ENCODE data around the gene SLC9A4.
"Not testable (repeated sequence)": the region's sequence is repeated elsewhere in the genome, so short reads cannot be mapped to it uniquely, and the experiment has no call there.

Gene SLC9A4

DNA sequence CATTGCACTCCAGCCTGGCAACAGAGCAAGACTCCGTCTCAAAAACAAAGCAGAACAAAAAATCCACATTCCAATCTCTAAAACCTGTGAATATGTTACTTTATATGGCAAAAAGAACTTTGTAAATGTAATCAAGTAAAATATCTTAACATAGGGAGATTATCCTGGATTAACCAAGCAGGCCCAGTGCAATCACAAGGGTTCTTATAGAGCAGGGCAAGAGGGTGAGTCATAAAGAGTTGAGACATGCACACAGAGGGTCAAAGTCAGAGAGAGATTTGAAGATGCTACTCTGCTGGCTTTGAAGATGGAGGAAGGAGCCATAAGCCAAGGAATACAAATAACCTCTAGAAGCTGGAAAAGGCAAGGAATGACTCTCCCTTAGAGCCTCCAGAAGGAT lies 85.4 kb downstream of the SLC9A4 start:
- H3K79me2 ChIP-seq (ENCODE audit: control insufficient read depth, low read length): no peaks in the 10 kb centered on the region
- no peaks in the 10 kb centered on the region for H3K27me3 ChIP-seq (ENCODE audit: control insufficient read depth, low read length)
- TF ChIP-seq CTCF (IDR thresholded peaks at IDR 0.05; ENCODE audit: low read depth, low read length, poor library complexity, severe bottlenecking) (no peak), EZH2phosphoT487 (IDR thresholded peaks at IDR 0.05; ENCODE audit: borderline replicate concordance, low read length) (no peak)
- H3K4me1 ChIP-seq (ENCODE audit: control insufficient read depth, low read length): no peaks in the 10 kb centered on the region
- no peaks in the 10 kb centered on the region for H4K20me1 ChIP-seq (ENCODE audit: control insufficient read depth, insufficient read depth, low read depth, low read length)
- no peak overlapping the region for H3K4me2 ChIP-seq (ENCODE audit: low read length)
- H3K27ac ChIP-seq (ENCODE audit: low read depth, low read length): no peak overlapping the region
- no peaks in the 10 kb centered on the region for H3K9me3 ChIP-seq (ENCODE audit: control insufficient read depth, insufficient read depth, low read length)
- H3K36me3 ChIP-seq (ENCODE audit: control insufficient read depth, low read length): no peaks in the 10 kb centered on the region
- H3K4me3 ChIP-seq (ENCODE audit: low read length): no peak overlapping the region
- H3K9me2 ChIP-seq (replicated peaks; ENCODE audit: control insufficient read depth, low read length): no peaks in the 10 kb centered on the region
- no peaks in the 10 kb centered on the region for H3F3A ChIP-seq (ENCODE audit: control insufficient read depth, insufficient read depth)

- not testable (repeated sequence) for H3K4me2 ChIP-seq (ENCODE audit: low read length); H3K4me1 ChIP-seq (ENCODE audit: control insufficient read depth, low read length); H3K27ac ChIP-seq (ENCODE audit: low read depth, low read length); H3K4me3 ChIP-seq (ENCODE audit: low read length); H3K36me3 ChIP-seq (ENCODE audit: control insufficient read depth, low read length); H3K9me3 ChIP-seq (ENCODE audit: control insufficient read depth, insufficient read depth, low read length); H3K79me2 ChIP-seq (ENCODE audit: control insufficient read depth, low read length); H3K9me2 ChIP-seq (replicated peaks; ENCODE audit: control insufficient read depth, low read length); H4K20me1 ChIP-seq (ENCODE audit: control insufficient read depth, insufficient read depth, low read depth, low read length); H3K27me3 ChIP-seq (ENCODE audit: control insufficient read depth, low read length); H3F3A ChIP-seq (ENCODE audit: control insufficient read depth, insufficient read depth)
Measured at GRCh38 chr2:102562542-102562941, 89.5 kb downstream of the SLC9A4 start.

- Histone ChIP-seq H3K36me3 (ENCODE audit: control insufficient read depth, low read length) (no peaks in the 10 kb centered on the region), H3K27me3 (ENCODE audit: control insufficient read depth, low read length) (no peaks in the 10 kb centered on the region), H4K20me1 (ENCODE audit: control insufficient read depth, insufficient read depth, low read depth, low read length) (no peaks in the 10 kb centered on the region), H3K4me1 (ENCODE audit: control insufficient read depth, low read length) (no peaks in the 10 kb centered on the region), H3K27ac (ENCODE audit: low read depth, low read length) (no peak overlapping the region), H3K4me2 (ENCODE audit: low read length) (no peak overlapping the region), H3K9me2 (replicated peaks; ENCODE audit: control insufficient read depth, low read length) (no peaks in the 10 kb centered on the region), H3K9me3 (ENCODE audit: control insufficient read depth, insufficient read depth, low read length) (no peaks in the 10 kb centered on the region), H3F3A (ENCODE audit: control insufficient read depth, insufficient read depth) (no peaks in the 10 kb centered on the region), H3K4me3 (ENCODE audit: low read length) (no peak overlapping the region), H3K79me2 (ENCODE audit: control insufficient read depth, low read length) (no peaks in the 10 kb centered on the region)
- TF ChIP-seq CTCF (IDR thresholded peaks at IDR 0.05; ENCODE audit: low read depth, low read length, poor library complexity, severe bottlenecking): no peak
- TF ChIP-seq EZH2phosphoT487 (IDR thresholded peaks at IDR 0.05; ENCODE audit: borderline replicate concordance, low read length): no peak
Measured at GRCh38 chr2:102575888-102576287, 102.9 kb downstream of the SLC9A4 start.

DNA sequence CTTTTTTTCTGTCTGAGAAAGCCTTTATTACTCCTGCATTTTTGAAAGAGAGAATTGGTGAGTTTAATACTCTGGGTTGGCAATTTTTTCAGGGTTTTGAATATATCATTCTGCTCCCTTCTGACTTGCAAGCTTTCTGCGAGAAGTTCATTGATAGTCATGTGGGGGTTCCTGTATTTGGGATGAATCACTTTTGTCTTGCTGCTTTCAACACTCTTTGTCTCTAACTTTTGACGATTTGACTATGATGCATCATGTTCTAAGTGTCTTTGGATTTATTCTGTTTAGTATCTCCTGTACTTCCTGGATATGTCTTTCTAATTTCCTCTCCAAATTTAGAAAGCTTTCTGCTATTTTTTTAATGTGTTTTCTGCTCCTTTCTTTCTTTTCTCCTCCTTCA lies 105.3 kb downstream of the SLC9A4 start:
- H3K9me2 ChIP-seq (replicated peaks; ENCODE audit: control insufficient read depth, low read length): no peaks in the 10 kb centered on the region
- no peak for TF ChIP-seq EZH2phosphoT487 (IDR thresholded peaks at IDR 0.05; ENCODE audit: borderline replicate concordance, low read length)
- no peaks in the 10 kb centered on the region for H3F3A ChIP-seq (ENCODE audit: control insufficient read depth, insufficient read depth)
- no peak overlapping the region for H3K27ac ChIP-seq (ENCODE audit: low read depth, low read length)
- no peak overlapping the region for H3K4me2 ChIP-seq (ENCODE audit: low read length)
- no peaks in the 10 kb centered on the region for H4K20me1 ChIP-seq (ENCODE audit: control insufficient read depth, insufficient read depth, low read depth, low read length)
- H3K4me3 ChIP-seq (ENCODE audit: low read length): no peak overlapping the region
- H3K79me2 ChIP-seq (ENCODE audit: control insufficient read depth, low read length): no peaks in the 10 kb centered on the region
- H3K9me3 ChIP-seq (ENCODE audit: control insufficient read depth, insufficient read depth, low read length): no peaks in the 10 kb centered on the region
- no peaks in the 10 kb centered on the region for H3K36me3 ChIP-seq (ENCODE audit: control insufficient read depth, low read length)
- no peaks in the 10 kb centered on the region for H3K4me1 ChIP-seq (ENCODE audit: control insufficient read depth, low read length)
- H3K27me3 ChIP-seq (ENCODE audit: control insufficient read depth, low read length): no peaks in the 10 kb centered on the region
